ENCODE results near the gene TOMM70.
"Not testable (repeated sequence)": the region's sequence is repeated elsewhere in the genome, so short reads cannot be mapped to it uniquely, and the experiment has no call there.

TOMM70 gene

DNA sequence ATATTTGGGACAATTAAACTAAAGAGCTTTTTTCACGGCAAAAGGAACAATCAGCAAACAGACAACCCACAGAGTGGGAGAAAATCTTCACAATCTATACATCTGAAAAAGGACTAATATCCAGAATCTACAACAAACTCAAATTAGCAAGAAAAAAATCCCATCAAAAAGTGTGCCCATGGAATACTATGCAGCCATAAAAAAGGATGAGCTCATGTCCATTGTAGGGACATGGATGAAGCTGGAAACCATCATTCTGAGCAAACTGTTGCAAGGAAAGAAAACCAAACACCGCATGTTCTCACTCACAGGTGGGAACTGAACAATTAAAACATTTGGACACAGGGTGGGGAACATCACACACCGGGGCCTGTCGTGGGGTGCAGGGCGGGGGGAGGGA, 73.5 kb downstream of the TOMM70 start:
- not testable (repeated sequence) for DNase-seq (ENCODE audit: low read depth in 1 of 2, low spot score in 1 of 2)

DNA sequence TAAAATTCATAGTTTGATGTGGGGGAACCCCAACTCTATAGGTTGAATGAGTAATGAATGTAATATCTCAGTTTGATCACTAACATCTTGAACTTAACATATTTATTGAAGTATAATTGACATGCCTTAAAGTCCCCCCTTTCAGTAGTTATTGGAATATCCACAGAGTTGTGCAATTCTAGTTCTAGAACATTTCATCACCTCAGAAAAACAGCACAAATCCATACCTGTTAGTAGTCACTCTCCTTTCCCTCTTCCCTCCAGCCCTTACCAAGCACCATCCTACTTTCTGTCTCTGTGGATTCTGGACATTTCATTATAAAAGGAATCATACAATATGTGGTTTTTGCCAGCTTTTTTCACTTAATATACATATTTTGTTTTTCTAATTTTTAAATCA, 75.1 kb downstream of the TOMM70 start:
- no peak for DNase-seq (ENCODE audit: low read depth in 1 of 2, low spot score in 1 of 2)

DNA sequence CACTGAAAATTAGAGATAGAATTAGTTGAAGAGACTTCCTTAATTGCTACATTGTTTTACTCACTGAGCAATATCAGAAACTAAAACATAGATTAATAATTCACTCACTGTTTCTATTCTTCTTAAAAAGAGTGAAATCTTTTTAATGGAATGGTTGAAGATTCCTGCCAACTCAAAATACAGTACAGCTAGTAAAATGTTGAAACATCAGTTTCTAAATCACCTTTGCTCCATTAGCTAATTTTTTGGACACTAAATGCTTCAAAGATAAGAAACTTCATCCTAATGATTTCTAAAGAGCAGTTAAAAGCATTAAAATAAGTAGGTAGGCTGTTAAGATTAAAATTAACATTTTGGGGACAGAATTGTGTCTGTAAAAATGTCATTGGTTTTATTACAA, 76.8 kb downstream of the TOMM70 start:
- DNase-seq (ENCODE audit: low read depth in 1 of 2, low spot score in 1 of 2), result no peak

DNA sequence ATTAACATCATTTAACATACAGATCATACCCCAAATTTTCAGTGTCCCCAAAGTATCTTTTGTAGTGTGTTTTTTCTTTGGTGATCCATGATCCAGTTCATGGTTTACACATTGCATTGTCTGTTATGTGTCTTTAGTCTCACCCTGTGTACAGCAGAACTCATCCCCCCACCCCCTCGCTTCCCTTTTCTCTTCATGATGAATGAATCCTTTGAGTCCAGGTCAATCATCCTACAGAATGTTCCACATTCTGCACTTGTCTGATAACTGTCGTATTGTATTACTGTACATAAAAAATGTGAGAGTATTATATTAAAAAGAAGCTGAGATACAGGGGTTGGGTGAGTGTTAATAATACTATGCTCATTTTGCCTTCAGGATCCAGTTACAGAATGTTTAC, 80.9 kb downstream of the TOMM70 start:
- no peak for DNase-seq (ENCODE audit: low read depth in 1 of 2, low spot score in 1 of 2)

DNA sequence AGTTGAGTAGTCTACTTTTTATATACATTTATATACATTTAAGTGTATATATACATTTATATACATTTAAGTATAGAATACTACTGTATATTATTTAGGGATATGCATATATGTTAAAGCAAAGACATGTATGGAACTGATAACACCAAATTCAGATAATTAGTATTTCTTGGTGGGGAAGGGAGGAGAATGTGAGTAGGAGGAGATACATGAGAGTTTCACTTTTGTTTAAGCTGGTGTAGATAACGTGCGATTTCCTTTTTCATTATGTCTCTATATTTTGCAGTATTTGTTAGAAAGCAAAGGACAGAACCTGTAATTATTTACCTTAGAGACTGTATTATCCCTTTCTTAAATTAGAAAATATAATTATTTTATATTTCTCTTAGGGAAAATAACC, 83.0 kb downstream of the TOMM70 start:
- no peak for DNase-seq (ENCODE audit: low read depth in 1 of 2, low spot score in 1 of 2)

DNA sequence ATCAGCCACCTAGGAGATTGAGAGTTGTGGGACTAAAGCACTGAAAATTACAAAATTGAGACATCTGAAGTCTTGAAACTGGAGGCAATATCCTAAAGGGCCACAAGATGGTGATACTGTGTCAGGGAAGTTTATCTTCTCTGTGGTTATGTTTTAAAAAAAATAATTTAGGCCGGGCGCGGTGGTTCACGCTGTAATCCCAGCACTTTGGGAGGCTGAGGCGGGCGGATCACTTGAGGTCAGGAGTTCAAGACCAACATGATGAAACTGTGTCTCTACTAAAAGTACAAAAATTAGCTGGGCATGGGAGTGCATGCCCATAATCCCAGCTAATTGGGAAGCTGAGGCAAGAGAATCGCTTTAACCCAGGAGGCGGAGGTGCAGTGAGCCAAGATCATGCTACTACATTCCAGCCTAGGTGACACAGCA, 84.2 kb downstream of the TOMM70 start:
- DNase-seq (ENCODE audit: low read depth in 1 of 2, low spot score in 1 of 2), result no peak

Measured in stimulated activated CD4-positive, alpha-beta T cell treated with anti-CD3 and anti-CD28 coated beads, Interleukin-15, amount 100 ng/mL, for 1 hour (primary cell).